Effector memory CD4-positive, alpha-beta T cell (primary cell): ENCODE results near the gene CRYGN.

Experiments used
- DNase-seq, 3 donors: peaks; one replicate each; pipeline ENCODE4 v3.0.0-alpha.2; 2020
- H3K27ac ChIP-seq: 2 replicates; pipeline ENCODE4 v1.7.0; 2013; ENCODE audit warnings: mild to moderate bottlenecking, low read length, moderate library complexity; ENCODE audit not compliant: insufficient read depth, poor library complexity, severe bottlenecking
- H3K27me3 ChIP-seq: replicated peaks from 2 replicates; pipeline ENCODE4 v1.7.0; 2013; ENCODE audit warnings: mild to moderate bottlenecking, low read length; ENCODE audit not compliant: insufficient read depth, control insufficient read depth, poor library complexity, severe bottlenecking
- H3K36me3 ChIP-seq: 2 replicates; pipeline ENCODE4 v1.7.0; 2013; ENCODE audit warnings: mild to moderate bottlenecking, low read length, moderate library complexity; ENCODE audit not compliant: control insufficient read depth, insufficient read depth
- H3K4me1 ChIP-seq: 2 replicates; pipeline ENCODE4 v1.7.0; 2013; ENCODE audit warnings: low read length, mild to moderate bottlenecking; ENCODE audit not compliant: control insufficient read depth, insufficient read depth, poor library complexity, severe bottlenecking
- H3K4me3 ChIP-seq: 2 replicates; pipeline ENCODE4 v1.7.0; 2013; ENCODE audit warnings: low read length, low read depth, mild to moderate bottlenecking; ENCODE audit not compliant: insufficient read depth, poor library complexity, severe bottlenecking
- H3K9me3 ChIP-seq: 2 replicates; pipeline ENCODE4 v1.7.0; 2013; ENCODE audit warnings: mild to moderate bottlenecking, low read length, moderate library complexity; ENCODE audit not compliant: control insufficient read depth

Gene CRYGN

GRCh38 chr7:151451626-151452571 lies 12.0 kb upstream of the CRYGN start:
- DNase-seq: no peak
- H3K9me3 ChIP-seq: no peaks in the 10 kb centered on the region
- no peak overlapping the region for H3K4me3 ChIP-seq
- H3K4me1 ChIP-seq: peaks cover 2% of the 10 kb centered on the region
- H3K36me3 ChIP-seq: no peaks in the 10 kb centered on the region
- no peaks in the 10 kb centered on the region for H3K27me3 ChIP-seq
- no peak overlapping the region for H3K27ac ChIP-seq

- Histone ChIP-seq H3K4me3 (no peak overlapping the region), H3K27me3 (no peaks in the 10 kb centered on the region), H3K4me1 (peaks cover 2% of the 10 kb centered on the region), H3K36me3 (no peaks in the 10 kb centered on the region), H3K27ac (no peak overlapping the region), H3K9me3 (no peaks in the 10 kb centered on the region)
- DNase-seq: no peak
Observed at GRCh38 chr7:151451156-151451555, 11.2 kb upstream of the CRYGN start.

- H3K4me1 ChIP-seq: peaks cover 2% of the 10 kb centered on the region
- H3K9me3 ChIP-seq: no peaks in the 10 kb centered on the region
- H3K27me3 ChIP-seq: no peaks in the 10 kb centered on the region
- no peak for DNase-seq
- no peaks in the 10 kb centered on the region for H3K36me3 ChIP-seq
- no peak overlapping the region for H3K27ac ChIP-seq
- H3K4me3 ChIP-seq: no peak overlapping the region
Observed at GRCh38 chr7:151449990-151450389, 10.0 kb upstream of the CRYGN start.

- no peaks in the 10 kb centered on the region for H3K27me3 ChIP-seq
- peak; percentile 56 to 68 (median 67) for DNase-seq
- no peaks in the 10 kb centered on the region for H3K36me3 ChIP-seq
- peak overlapping the region; percentile 70 for H3K4me3 ChIP-seq
- peaks cover 2% of the 10 kb centered on the region for H3K4me1 ChIP-seq
- no peaks in the 10 kb centered on the region for H3K9me3 ChIP-seq
- H3K27ac ChIP-seq: peak overlapping the region; percentile 56
Observed at GRCh38 chr7:151448261-151449252, 8.6 kb upstream of the CRYGN start.

- H3K4me1 ChIP-seq: peaks cover 2% of the 10 kb centered on the region
- DNase-seq: no peak
- peak overlapping the region; percentile 70 for H3K4me3 ChIP-seq
- H3K36me3 ChIP-seq: no peaks in the 10 kb centered on the region
- no peaks in the 10 kb centered on the region for H3K27me3 ChIP-seq
- peak overlapping the region; percentile 56 for H3K27ac ChIP-seq
- H3K9me3 ChIP-seq: no peaks in the 10 kb centered on the region
Observed at GRCh38 chr7:151447901-151448260, 7.9 kb upstream of the CRYGN start.

- Histone ChIP-seq H3K4me1 (peaks cover 2% of the 10 kb centered on the region), H3K27me3 (no peaks in the 10 kb centered on the region), H3K9me3 (no peaks in the 10 kb centered on the region), H3K4me3 (no peak overlapping the region), H3K36me3 (no peaks in the 10 kb centered on the region), H3K27ac (no peak overlapping the region)
- DNase-seq: no peak
Observed at GRCh38 chr7:151447312-151447711, 7.4 kb upstream of the CRYGN start.

- H3K9me3 ChIP-seq: no peaks in the 10 kb centered on the region
- DNase-seq: no peak
- no peak overlapping the region for H3K27ac ChIP-seq
- H3K27me3 ChIP-seq: no peaks in the 10 kb centered on the region
- no peak overlapping the region for H3K4me3 ChIP-seq
- peaks cover 5% of the 10 kb centered on the region for H3K4me1 ChIP-seq
- H3K36me3 ChIP-seq: no peaks in the 10 kb centered on the region
Observed at GRCh38 chr7:151446412-151446811, 6.5 kb upstream of the CRYGN start.

- Histone ChIP-seq H3K36me3 (no peaks in the 10 kb centered on the region), H3K27ac (no peak overlapping the region), H3K4me1 (peaks cover 22% of the 10 kb centered on the region), H3K4me3 (no peak overlapping the region), H3K9me3 (no peaks in the 10 kb centered on the region), H3K27me3 (no peaks in the 10 kb centered on the region)
- DNase-seq: no peak
Observed at GRCh38 chr7:151444632-151445031, 4.7 kb upstream of the CRYGN start.

- DNase-seq: no peak
- H3K27me3 ChIP-seq: no peaks in the 10 kb centered on the region
- H3K4me1 ChIP-seq: peaks cover 30% of the 10 kb centered on the region
Observed at GRCh38 chr7:151442776-151443496, 3.0 kb upstream of the CRYGN start.

More at GRCh38 chr7:151442776-151443496, 3.0 kb upstream of the CRYGN start:
- Histone ChIP-seq H3K27ac (no peak overlapping the region), H3K9me3 (no peaks in the 10 kb centered on the region), H3K4me3 (no peak overlapping the region), H3K36me3 (no peaks in the 10 kb centered on the region)
